ENCODE measurements around the gene MPP2. TPM values are rescaled to one million over a fixed set of nuclear protein-coding genes. Genes with fewer than 3 reads are reported as not detected.

Gene MPP2
- total and polyA plus RNA-seq, 2 of the 13 experiments (the other 11 are each of a cell fraction or from before 2014, with no cell fraction given), result 0.20 to 1.7 TPM

- TF ChIP-seq, protein P1, sequence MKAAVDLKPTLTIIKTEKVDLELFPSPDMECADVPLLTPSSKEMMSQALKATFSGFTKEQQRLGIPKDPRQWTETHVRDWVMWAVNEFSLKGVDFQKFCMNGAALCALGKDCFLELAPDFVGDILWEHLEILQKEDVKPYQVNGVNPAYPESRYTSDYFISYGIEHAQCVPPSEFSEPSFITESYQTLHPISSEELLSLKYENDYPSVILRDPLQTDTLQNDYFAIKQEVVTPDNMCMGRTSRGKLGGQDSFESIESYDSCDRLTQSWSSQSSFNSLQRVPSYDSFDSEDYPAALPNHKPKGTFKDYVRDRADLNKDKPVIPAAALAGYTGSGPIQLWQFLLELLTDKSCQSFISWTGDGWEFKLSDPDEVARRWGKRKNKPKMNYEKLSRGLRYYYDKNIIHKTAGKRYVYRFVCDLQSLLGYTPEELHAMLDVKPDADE (CRISPR knock-in tag; IDR thresholded peaks at IDR 0.05), result no peak
- TF ChIP-seq PHF21A (CRISPR knock-in tag; IDR thresholded peaks at IDR 0.05), result no peak
- TF ChIP-seq ZNF605 (CRISPR knock-in tag; IDR thresholded peaks at IDR 0.05), result no peak
- TF ChIP-seq ZNF672 (CRISPR knock-in tag; IDR thresholded peaks at IDR 0.05), result no peak
- TF ChIP-seq MTERF4 (CRISPR knock-in tag; IDR thresholded peaks at IDR 0.05), result no peak
Observed at GRCh38 chr17:43844241-43844640, 63.1 kb downstream of the MPP2 start (continued).

DNA sequence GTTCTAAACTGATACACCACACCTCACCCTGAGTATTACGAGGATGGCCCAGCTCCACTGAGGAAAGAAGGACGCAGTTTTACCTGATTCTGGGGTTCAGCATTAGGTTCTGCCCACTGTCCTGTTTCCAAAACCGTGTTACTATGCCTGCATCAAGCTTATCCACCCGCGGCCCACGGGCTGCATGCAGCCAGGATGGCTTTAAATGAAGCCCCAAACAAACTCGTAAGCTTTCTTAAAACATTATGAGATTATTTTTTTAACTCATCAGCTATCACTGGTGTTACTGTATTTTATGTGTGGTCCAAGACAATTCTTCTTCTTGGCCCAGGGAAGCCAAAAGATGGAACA, 64.4 kb downstream of the MPP2 start:
- Histone ChIP-seq H3K36me3 (replicated peaks in 1 of 2; ENCODE audit: control insufficient read depth in 1 of 2, insufficient read depth in 2 of 2, low read length in 2 of 2) (no peaks in the 10 kb centered on the region), H3K27ac (ENCODE audit: extremely low read length, insufficient read depth, low read length) (no peak overlapping the region), H4K20me1 (ENCODE audit: insufficient read depth, low read length) (no peaks in the 10 kb centered on the region), H3K4me1 (ENCODE audit: insufficient read depth, low read length) (peaks cover 26% of the 10 kb centered on the region), H2AFZ (ENCODE audit: low read length) (no peak overlapping the region), H3K9me3 (ENCODE audit: low read length) (no peaks in the 10 kb centered on the region), H3K27me3 (ENCODE audit: control insufficient read depth in 1 of 2, insufficient read depth in 2 of 2, low read length in 2 of 2) (peaks cover 4 to 26% of the 10 kb centered on the region in 2 experiments; a peak in 4 of 5 replicates), H3K4me3 (replicated peaks in 1 of 3; ENCODE audit: insufficient read depth in 1 of 3, low read depth in 2 of 3, low read length in 3 of 3) (no peak overlapping the region), H3K4me2 (ENCODE audit: low read depth, low read length) (no peak overlapping the region), H3K9ac (ENCODE audit: insufficient read depth, low read depth, low read length) (no peak overlapping the region), H3K79me2 (ENCODE audit: insufficient read depth, low read length) (no peaks in the 10 kb centered on the region)
- intact Hi-C loops (cut with micrococcal nuclease; ENCODE audit: unreplicated experiment) (no loop called here), in situ Hi-C loops (cut with HindIII; ENCODE audit: extremely low pct_ligation_motif_present, low pct_unique_long_range_greater_than_20kb) (no loop called here)
- no TSS peak for BruUV-seq (replicated peaks)
- ATAC-seq, result no peak
- 8% methylated on average over 7 of the region's 7 CpGs for WGBS (ENCODE audit: low lambda C conversion rate)
- POLR2A ChIA-PET, result no interaction called here
- TF ChIP-seq ZNF772 (CRISPR knock-in tag; IDR thresholded peaks at IDR 0.05), result no peak
- TF ChIP-seq, protein P2, sequence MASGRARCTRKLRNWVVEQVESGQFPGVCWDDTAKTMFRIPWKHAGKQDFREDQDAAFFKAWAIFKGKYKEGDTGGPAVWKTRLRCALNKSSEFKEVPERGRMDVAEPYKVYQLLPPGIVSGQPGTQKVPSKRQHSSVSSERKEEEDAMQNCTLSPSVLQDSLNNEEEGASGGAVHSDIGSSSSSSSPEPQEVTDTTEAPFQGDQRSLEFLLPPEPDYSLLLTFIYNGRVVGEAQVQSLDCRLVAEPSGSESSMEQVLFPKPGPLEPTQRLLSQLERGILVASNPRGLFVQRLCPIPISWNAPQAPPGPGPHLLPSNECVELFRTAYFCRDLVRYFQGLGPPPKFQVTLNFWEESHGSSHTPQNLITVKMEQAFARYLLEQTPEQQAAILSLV (CRISPR knock-in tag; IDR thresholded peaks at IDR 0.05; ENCODE audit: borderline replicate concordance), result no peak
- no peak for TF ChIP-seq STAT5B (CRISPR knock-in tag; IDR thresholded peaks at IDR 0.05)
- TF ChIP-seq NFYC (CRISPR knock-in tag; IDR thresholded peaks at IDR 0.05), result no peak
- TF ChIP-seq, protein P3, sequence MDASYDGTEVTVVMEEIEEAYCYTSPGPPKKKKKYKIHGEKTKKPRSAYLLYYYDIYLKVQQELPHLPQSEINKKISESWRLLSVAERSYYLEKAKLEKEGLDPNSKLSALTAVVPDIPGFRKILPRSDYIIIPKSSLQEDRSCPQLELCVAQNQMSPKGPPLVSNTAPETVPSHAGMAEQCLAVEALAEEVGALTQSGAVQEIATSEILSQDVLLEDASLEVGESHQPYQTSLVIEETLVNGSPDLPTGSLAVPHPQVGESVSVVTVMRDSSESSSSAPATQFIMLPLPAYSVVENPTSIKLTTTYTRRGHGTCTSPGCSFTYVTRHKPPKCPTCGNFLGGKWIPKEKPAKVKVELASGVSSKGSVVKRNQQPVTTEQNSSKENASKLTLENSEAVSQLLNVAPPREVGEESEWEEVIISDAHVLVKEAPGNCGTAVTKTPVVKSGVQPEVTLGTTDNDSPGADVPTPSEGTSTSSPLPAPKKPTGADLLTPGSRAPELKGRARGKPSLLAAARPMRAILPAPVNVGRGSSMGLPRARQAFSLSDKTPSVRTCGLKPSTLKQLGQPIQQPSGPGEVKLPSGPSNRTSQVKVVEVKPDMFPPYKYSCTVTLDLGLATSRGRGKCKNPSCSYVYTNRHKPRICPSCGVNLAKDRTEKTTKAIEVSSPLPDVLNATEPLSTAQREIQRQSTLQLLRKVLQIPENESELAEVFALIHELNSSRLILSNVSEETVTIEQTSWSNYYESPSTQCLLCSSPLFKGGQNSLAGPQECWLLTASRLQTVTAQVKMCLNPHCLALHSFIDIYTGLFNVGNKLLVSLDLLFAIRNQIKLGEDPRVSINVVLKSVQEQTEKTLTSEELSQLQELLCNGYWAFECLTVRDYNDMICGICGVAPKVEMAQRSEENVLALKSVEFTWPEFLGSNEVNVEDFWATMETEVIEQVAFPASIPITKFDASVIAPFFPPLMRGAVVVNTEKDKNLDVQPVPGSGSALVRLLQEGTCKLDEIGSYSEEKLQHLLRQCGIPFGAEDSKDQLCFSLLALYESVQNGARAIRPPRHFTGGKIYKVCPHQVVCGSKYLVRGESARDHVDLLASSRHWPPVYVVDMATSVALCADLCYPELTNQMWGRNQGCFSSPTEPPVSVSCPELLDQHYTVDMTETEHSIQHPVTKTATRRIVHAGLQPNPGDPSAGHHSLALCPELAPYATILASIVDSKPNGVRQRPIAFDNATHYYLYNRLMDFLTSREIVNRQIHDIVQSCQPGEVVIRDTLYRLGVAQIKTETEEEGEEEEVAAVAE (CRISPR knock-in tag; IDR thresholded peaks at IDR 0.05; ENCODE audit: borderline replicate concordance), result no peak
- TF ChIP-seq DPF2 (CRISPR knock-in tag; IDR thresholded peaks at IDR 0.05; ENCODE audit: borderline replicate concordance, low read depth), result no peak
- TF ChIP-seq SAFB2 (CRISPR knock-in tag; IDR thresholded peaks at IDR 0.05; ENCODE audit: borderline replicate concordance, low read depth), result no peak
- no peak for TF ChIP-seq ZNF549 (CRISPR knock-in tag; IDR thresholded peaks at IDR 0.05)
- TF ChIP-seq SNRNP70 (IDR thresholded peaks at IDR 0.05; ENCODE audit: low read depth, low read length), result no peak
- no peak for DNase-seq (ENCODE audit: low spot score)
- no peak for FAIRE-seq
- CTCF ChIA-PET (ENCODE audit: low intra/inter-chr PET ratio, low total read pairs), result no interaction called here

Measured in HepG2 (cell line).